Measurements from ENCODE around the gene PTPRS. TPM values are rescaled to one million over a fixed set of nuclear protein-coding genes. Genes with fewer than 3 reads are reported as not detected.
"Not testable (repeated sequence)": the region's sequence is repeated elsewhere in the genome, so short reads cannot be mapped to it uniquely, and the experiment has no call there.

Gene PTPRS
- total RNA-seq, 4 donors from 2014 or later = 52.8 to 304 (median 125) TPM

DNA sequence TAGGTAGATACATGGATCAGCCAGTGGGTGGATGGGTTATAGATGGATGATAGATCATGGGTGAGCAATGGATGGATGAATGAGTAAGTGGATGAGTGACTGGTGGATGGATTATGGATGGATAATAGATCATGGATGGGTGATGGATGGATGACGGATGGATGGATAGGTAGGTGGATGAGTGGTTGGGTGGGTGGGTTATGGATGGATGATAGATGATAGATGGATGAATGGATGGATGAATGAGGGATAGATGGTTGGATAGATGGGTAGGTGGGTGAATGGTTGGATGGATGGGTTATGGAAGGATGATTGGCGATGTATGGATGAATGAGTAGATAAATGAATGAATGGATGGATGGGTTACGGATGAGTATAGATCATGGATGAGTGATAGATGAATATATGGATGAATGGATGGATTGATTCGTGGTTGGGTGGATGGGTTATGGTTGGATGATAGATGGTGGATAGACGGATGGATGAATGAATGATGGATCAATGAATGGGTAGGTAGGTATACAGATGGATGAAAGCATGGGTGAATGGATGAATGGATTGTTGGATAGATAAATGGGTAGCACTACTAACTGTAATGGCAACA is 27.0 kb upstream of the PTPRS start:
- TF ChIP-seq POLR2A (IDR thresholded peaks at IDR 0.05) = no peak
- TF ChIP-seq, protein P1, sequence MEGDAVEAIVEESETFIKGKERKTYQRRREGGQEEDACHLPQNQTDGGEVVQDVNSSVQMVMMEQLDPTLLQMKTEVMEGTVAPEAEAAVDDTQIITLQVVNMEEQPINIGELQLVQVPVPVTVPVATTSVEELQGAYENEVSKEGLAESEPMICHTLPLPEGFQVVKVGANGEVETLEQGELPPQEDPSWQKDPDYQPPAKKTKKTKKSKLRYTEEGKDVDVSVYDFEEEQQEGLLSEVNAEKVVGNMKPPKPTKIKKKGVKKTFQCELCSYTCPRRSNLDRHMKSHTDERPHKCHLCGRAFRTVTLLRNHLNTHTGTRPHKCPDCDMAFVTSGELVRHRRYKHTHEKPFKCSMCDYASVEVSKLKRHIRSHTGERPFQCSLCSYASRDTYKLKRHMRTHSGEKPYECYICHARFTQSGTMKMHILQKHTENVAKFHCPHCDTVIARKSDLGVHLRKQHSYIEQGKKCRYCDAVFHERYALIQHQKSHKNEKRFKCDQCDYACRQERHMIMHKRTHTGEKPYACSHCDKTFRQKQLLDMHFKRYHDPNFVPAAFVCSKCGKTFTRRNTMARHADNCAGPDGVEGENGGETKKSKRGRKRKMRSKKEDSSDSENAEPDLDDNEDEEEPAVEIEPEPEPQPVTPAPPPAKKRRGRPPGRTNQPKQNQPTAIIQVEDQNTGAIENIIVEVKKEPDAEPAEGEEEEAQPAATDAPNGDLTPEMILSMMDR (IDR thresholded peaks at IDR 0.05) = no peak
- Histone ChIP-seq H3K36me3 (no peaks in the 10 kb centered on the region), H3K27me3 (no peaks in the 10 kb centered on the region), H3K4me1 (no peaks in the 10 kb centered on the region), H3K4me3 (no peak overlapping the region), H3K27ac (no peak overlapping the region), H3K9me3 (no peaks in the 10 kb centered on the region)
- intact Hi-C loops (cut with DNase I; ENCODE audit: low total_unique reads) = no loop called here
- no peak for DNase-seq

DNA sequence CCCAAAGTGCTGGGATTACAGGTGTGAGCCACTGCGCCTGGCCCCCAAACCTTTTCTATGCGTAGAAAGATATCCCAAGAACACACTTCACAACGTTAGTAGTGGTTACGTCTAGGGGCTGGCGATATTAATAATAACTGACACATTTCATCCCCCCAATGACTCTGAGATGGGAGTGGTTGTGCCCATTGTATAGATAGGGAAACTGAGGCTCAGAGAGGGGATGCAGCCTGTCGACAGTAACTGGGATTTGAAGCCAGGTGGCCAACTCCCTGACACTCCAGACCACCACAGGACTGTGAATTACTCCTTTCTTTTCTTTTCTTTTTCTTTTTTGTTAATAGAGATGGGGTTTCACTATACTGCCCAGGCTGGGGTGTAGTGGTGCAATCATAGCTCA is 25.3 kb upstream of the PTPRS start:
- no peak for DNase-seq
- no peaks in the 10 kb centered on the region for H3K36me3 ChIP-seq
- no peak overlapping the region for H3K27ac ChIP-seq
- H3K4me3 ChIP-seq = no peak overlapping the region
- intact Hi-C loops (cut with DNase I; ENCODE audit: low total_unique reads) = no loop called here
- H3K27me3 ChIP-seq = no peaks in the 10 kb centered on the region
- H3K9me3 ChIP-seq = no peaks in the 10 kb centered on the region
- no peaks in the 10 kb centered on the region for H3K4me1 ChIP-seq
- no peak for TF ChIP-seq POLR2A (IDR thresholded peaks at IDR 0.05)
- TF ChIP-seq, protein P1 (IDR thresholded peaks at IDR 0.05) = no peak

DNA sequence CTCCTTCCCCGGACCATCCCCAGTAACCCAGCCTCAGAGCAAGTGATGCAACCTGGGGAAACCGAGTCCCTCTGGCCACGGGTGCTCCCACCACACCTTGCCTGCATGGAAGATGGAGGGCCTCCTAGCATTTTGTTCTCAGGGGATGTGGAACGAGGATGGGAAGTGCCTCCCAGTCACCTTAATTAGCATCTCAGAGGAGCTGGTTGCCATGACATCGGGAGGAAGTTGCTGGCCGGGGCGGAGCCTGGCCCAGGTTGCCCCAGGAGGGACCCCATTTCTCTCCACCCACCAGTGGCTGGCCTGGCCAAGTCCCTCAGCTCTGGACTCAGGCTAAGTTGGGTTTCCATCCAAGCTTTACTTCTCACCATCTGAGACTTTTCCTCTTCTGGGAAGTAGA is 24.1 kb upstream of the PTPRS start:
- Histone ChIP-seq H3K4me3 (no peak overlapping the region), H3K9me3 (no peaks in the 10 kb centered on the region), H3K36me3 (no peaks in the 10 kb centered on the region), H3K27ac (no peak overlapping the region), H3K4me1 (no peaks in the 10 kb centered on the region), H3K27me3 (no peaks in the 10 kb centered on the region)
- no peak for DNase-seq
- TF ChIP-seq, protein P1 (IDR thresholded peaks at IDR 0.05) = no peak
- no peak for TF ChIP-seq POLR2A (IDR thresholded peaks at IDR 0.05)
- intact Hi-C loops (cut with DNase I; ENCODE audit: low total_unique reads) = no loop called here

DNA sequence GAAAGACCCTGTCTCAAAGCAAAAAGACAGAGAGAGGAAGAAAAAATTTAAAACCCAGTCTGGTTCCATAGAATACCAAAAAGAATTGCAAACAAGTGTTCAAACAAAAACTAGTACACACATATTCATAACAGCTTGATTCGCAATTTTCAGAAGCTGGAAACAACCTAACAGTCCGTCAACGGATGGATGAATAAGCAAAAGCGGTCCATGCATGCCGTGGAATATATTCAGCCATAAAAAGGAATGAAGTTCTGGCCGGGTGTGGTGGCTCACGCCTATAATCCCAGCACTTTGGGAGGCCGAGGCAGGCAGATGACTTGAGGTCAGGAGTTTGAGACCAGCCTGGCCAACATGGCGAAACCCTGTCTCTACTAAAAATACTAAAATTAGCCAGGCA is 21.2 kb upstream of the PTPRS start:
- H3K36me3 ChIP-seq; H3K9me3 ChIP-seq; H3K27me3 ChIP-seq; H3K4me1 ChIP-seq; intact Hi-C loops (cut with DNase I; ENCODE audit: low total_unique reads); H3K27ac ChIP-seq; H3K4me3 ChIP-seq; DNase-seq: not testable (repeated sequence)

DNA sequence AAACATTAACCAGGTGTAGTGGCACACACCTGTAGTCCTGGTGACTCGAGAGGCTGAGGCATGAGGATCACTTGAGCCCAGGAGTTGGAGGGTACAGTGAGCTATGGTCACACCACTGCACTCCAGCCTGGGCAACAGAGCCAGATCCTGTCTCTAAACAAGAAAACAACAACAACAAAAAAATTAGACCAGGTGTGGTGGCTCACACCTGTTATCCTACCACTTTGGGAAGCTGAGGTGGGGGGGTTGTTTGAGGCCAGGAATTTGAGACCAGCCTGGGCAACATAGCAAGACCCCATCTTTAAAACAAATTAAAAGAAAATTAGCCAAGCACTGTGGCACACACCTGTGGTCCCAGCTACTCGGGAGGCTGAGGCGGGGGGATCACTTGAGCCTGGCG is 20.8 kb upstream of the PTPRS start:
- no peak for DNase-seq
- Histone ChIP-seq H3K4me1 (no peaks in the 10 kb centered on the region), H3K27me3 (no peaks in the 10 kb centered on the region), H3K27ac (no peak overlapping the region), H3K9me3 (no peaks in the 10 kb centered on the region), H3K4me3 (no peak overlapping the region), H3K36me3 (no peaks in the 10 kb centered on the region)
- intact Hi-C loops (cut with DNase I; ENCODE audit: low total_unique reads) = no loop called here
- TF ChIP-seq, protein P1 (IDR thresholded peaks at IDR 0.05) = no peak
- no peak for TF ChIP-seq POLR2A (IDR thresholded peaks at IDR 0.05)
